Stimulated activated CD4-positive, alpha-beta T cell treated with anti-CD3 and anti-CD28 coated beads, Interleukin-4, amount 100 ng/mL, for 48 hours (primary cell): ENCODE results near the gene SYAP1.
"Not testable (repeated sequence)": the region's sequence is repeated elsewhere in the genome, so short reads cannot be mapped to it uniquely, and the experiment has no call there.

Source experiments
- DNase-seq, 2 donors: peaks; one replicate each; pipeline ENCODE4 v3.0.0-alpha.2; 2020; ENCODE audit warnings: low read depth in 2 of 2

SYAP1 gene

GRCh38 chrX:16725072-16725471, 5.7 kb downstream of the SYAP1 start:
- no peak for DNase-seq

GRCh38 chrX:16726347-16726988, 7.1 kb downstream of the SYAP1 start:
- DNase-seq: not testable (repeated sequence)

- DNase-seq: no peak
Measured at GRCh38 chrX:16727637-16728036, 8.2 kb downstream of the SYAP1 start.

- no peak for DNase-seq
Measured at GRCh38 chrX:16730450-16730849, 11.0 kb downstream of the SYAP1 start.

GRCh38 chrX:16733013-16733412, 13.6 kb downstream of the SYAP1 start:
- no peak for DNase-seq

- DNase-seq: no peak
Measured at GRCh38 chrX:16737024-16737423, 17.6 kb downstream of the SYAP1 start.

GRCh38 chrX:16739574-16739973, 20.2 kb downstream of the SYAP1 start:
- DNase-seq: no peak

- DNase-seq: no peak
Measured at GRCh38 chrX:16743604-16744325, 24.4 kb downstream of the SYAP1 start.

- no peak for DNase-seq
Measured at GRCh38 chrX:16745102-16745501, 25.7 kb downstream of the SYAP1 start.

GRCh38 chrX:16745659-16746058, 26.2 kb downstream of the SYAP1 start:
- DNase-seq: no peak

- DNase-seq: no peak
Measured at GRCh38 chrX:16748425-16748824, 29.0 kb downstream of the SYAP1 start.

- DNase-seq: no peak
Measured at GRCh38 chrX:16750136-16750535, 30.7 kb downstream of the SYAP1 start.

- DNase-seq: no peak
Measured at GRCh38 chrX:16754019-16754418, 34.6 kb downstream of the SYAP1 start.

- DNase-seq: no peak
Measured at GRCh38 chrX:16756724-16757123, 37.3 kb downstream of the SYAP1 start.

GRCh38 chrX:16761500-16761899, 42.1 kb downstream of the SYAP1 start:
- not testable (repeated sequence) for DNase-seq

- no peak for DNase-seq
Measured at GRCh38 chrX:16762579-16762978, 43.2 kb downstream of the SYAP1 start.

- no peak for DNase-seq
Measured at GRCh38 chrX:16765594-16765993, 46.2 kb downstream of the SYAP1 start.

GRCh38 chrX:16770970-16771482, 51.6 kb downstream of the SYAP1 start:
- no peak for DNase-seq

GRCh38 chrX:16771483-16772398, 52.3 kb downstream of the SYAP1 start:
- DNase-seq: no peak

GRCh38 chrX:16772460-16772859, 53.0 kb downstream of the SYAP1 start:
- no peak for DNase-seq

- DNase-seq: no peak
Measured at GRCh38 chrX:16774746-16775145, 55.3 kb downstream of the SYAP1 start.

- no peak for DNase-seq
Measured at GRCh38 chrX:16778545-16778944, 59.1 kb downstream of the SYAP1 start.
